Lower leg skin (tissue), 4 donors: ENCODE data around the gene GASK1A. TPM values are rescaled to one million over a fixed set of nuclear protein-coding genes. Genes with fewer than 3 reads are reported as not detected.

ENCODE experiments used
- DNase-seq, 2 donors: peaks; one replicate each; pipeline ENCODE4 v3.0.0-alpha.2; 2019; ENCODE audit warnings: low spot score in 2 of 2
- H3K4me3 ChIP-seq: fragments of 200-600 bp; sonication (generic); 2 replicates; pipeline ENCODE4 v1.5.1; 2017; ENCODE audit warnings: mild to moderate bottlenecking, low read depth; ENCODE audit not compliant: poor library complexity, severe bottlenecking
- CTCF ChIP-seq, 3 donors: fragments of 450-650 bp; IDR thresholded peaks; one replicate each; pipeline ENCODE4 v1.5.1; 2016; ENCODE audit warnings: antibody characterized with exemption in 3 of 3, mild to moderate bottlenecking in 3 of 3, moderate library complexity in 2 of 3
- POLR2A ChIP-seq, 2 donors: fragments of 450-650 bp; IDR thresholded peaks; one replicate each; pipeline ENCODE4 v1.6.1; 2016 to 2017; ENCODE audit warnings: antibody characterized with exemption in 2 of 2, mild to moderate bottlenecking in 1 of 2, moderate library complexity in 1 of 2
- WGBS, 2 donors: methylation state at CpG; one replicate each; pipeline ENCODE4 v1.1.5; 2018; 5-methylcytosine and 5-hydroxymethylcytosine counted together
- intact Hi-C: fragments of 100-400 bp; cut with DNase I; formaldehyde crosslinking; loops from one replicate; pipeline ENCODE4 v1.15.0; 2023; ENCODE audit warnings: low total_unique reads
- total RNA-seq, 4 donors: library from RNA; depleted of rRNA; stranded (reverse); fragments of >200 nt; gene quantifications; one replicate each; pipeline ENCODE4 v1.1.0, GENCODE V29; 2016

GASK1A gene
- total RNA-seq, 4 donors from 2014 or later: 1.4 to 5.6 (median 3.3) TPM

GRCh38 chr3:43102773-43103480, 123.8 kb downstream of the GASK1A start:
- no peak for TF ChIP-seq POLR2A (IDR thresholded peaks at IDR 0.05)
- TF ChIP-seq CTCF (IDR thresholded peaks at IDR 0.05): no peak
- no peak overlapping the region for H3K4me3 ChIP-seq
- no peak for DNase-seq
- 81 to 87% methylated on average over 2 of the region's 2 CpGs for WGBS, 2 donors
- intact Hi-C loops: no loop called here

- TF ChIP-seq POLR2A (IDR thresholded peaks at IDR 0.05): no peak
- no peak for TF ChIP-seq CTCF (IDR thresholded peaks at IDR 0.05)
- WGBS, 2 donors: 62 to 92% methylated on average over 3 of the region's 3 CpGs
- intact Hi-C loops: no loop called here
- H3K4me3 ChIP-seq: no peak overlapping the region
- DNase-seq: no peak
Measured at GRCh38 chr3:43104039-43104438, 124.9 kb downstream of the GASK1A start.

GRCh38 chr3:43104660-43105595, 125.8 kb downstream of the GASK1A start:
- DNase-seq: no peak
- no peak overlapping the region for H3K4me3 ChIP-seq
- intact Hi-C loops: no loop called here
- 53 to 56% methylated on average over 21 to 26 of the region's 33 CpGs for WGBS, 2 donors
- TF ChIP-seq CTCF (IDR thresholded peaks at IDR 0.05): no peak
- no peak for TF ChIP-seq POLR2A (IDR thresholded peaks at IDR 0.05)

- intact Hi-C loops: no loop called here
- WGBS, 2 donors: 0% methylated on average over 10 to 32 of the region's 71 CpGs
- peak; percentile 83 to 97 for DNase-seq
- H3K4me3 ChIP-seq: peak within 1 kb of the TSS; percentile 74
- TF ChIP-seq POLR2A (IDR thresholded peaks at IDR 0.05) (no peak), CTCF (IDR thresholded peaks at IDR 0.05) (no peak)
Measured at GRCh38 chr3:43105596-43106292, 126.6 kb downstream of the GASK1A start, which contains the start of gene POMGNT2. POMGNT2 (minus strand) TSS chr3:43106079; CDS start chr3:43081431, 24,648 bp downstream.

GRCh38 chr3:43106293-43106628, 127.2 kb downstream of the GASK1A start:
- intact Hi-C loops: no loop called here
- TF ChIP-seq POLR2A (IDR thresholded peaks at IDR 0.05): no peak
- TF ChIP-seq CTCF (IDR thresholded peaks at IDR 0.05): no peak
- WGBS, 2 donors: 19 to 26% methylated on average over 6 of the region's 6 CpGs
- DNase-seq: no peak
- no peak overlapping the region for H3K4me3 ChIP-seq

Other genes with a start within 250 kb of the GASK1A start
- gene CCDC13, start 206.1 kb upstream of the GASK1A start, total RNA-seq: under 1 TPM in 1 of 4 donors, not detected in 3; 0.06 TPM
- gene HIGD1A, start 174.8 kb upstream of the GASK1A start, total RNA-seq: 100 to 1,000 TPM in 3 of 4 donors, 10 to 100 TPM in 1; 45.1 to 123 (median 114) TPM
- gene ACKR2, start 169.9 kb upstream of the GASK1A start, total RNA-seq: 1 to 10 TPM; 3.7 to 6.3 (median 4.5) TPM
- gene CYP8B1, start 103.4 kb upstream of the GASK1A start, total RNA-seq: not detected
- gene ZNF662, start 73.2 kb upstream of the GASK1A start, total RNA-seq: 10 to 100 TPM; 13.5 to 16.8 (median 16.1) TPM
- gene POMGNT2, start 126.8 kb downstream of the GASK1A start, total RNA-seq: 10 to 100 TPM; 16.5 to 27.6 (median 23.5) TPM